AML-193 (cell line): ENCODE data around the gene INPP4B.

Source experiments
- DNase-seq, 2 experiments: peaks; one replicate each; lab custom pipeline; 2025; lab: John Stamatoyannopoulos, UW

INPP4B gene

GRCh38 chr4:142376204-142376603, 469.9 kb downstream of the INPP4B start:
- no peak for DNase-seq

- no peak for DNase-seq
Observed at GRCh38 chr4:142373610-142374009, 472.5 kb downstream of the INPP4B start.

GRCh38 chr4:142372530-142373260, 473.4 kb downstream of the INPP4B start:
- no peak for DNase-seq

- no peak for DNase-seq
Observed at GRCh38 chr4:142369141-142369540, 477.0 kb downstream of the INPP4B start.

- peak; percentile 23 to 38 for DNase-seq
Observed at GRCh38 chr4:142367418-142368180, 478.5 kb downstream of the INPP4B start.

GRCh38 chr4:142366769-142367181, 479.3 kb downstream of the INPP4B start:
- DNase-seq = no peak

- no peak for DNase-seq
Observed at GRCh38 chr4:142365391-142365790, 480.7 kb downstream of the INPP4B start.

- DNase-seq = no peak
Observed at GRCh38 chr4:142363686-142364085, 482.4 kb downstream of the INPP4B start.

GRCh38 chr4:142361981-142362380, 484.1 kb downstream of the INPP4B start:
- DNase-seq = no peak

- no peak for DNase-seq
Observed at GRCh38 chr4:142360657-142361056, 485.4 kb downstream of the INPP4B start.

GRCh38 chr4:142358656-142359055, 487.4 kb downstream of the INPP4B start:
- DNase-seq = no peak

GRCh38 chr4:142356801-142357200, 489.3 kb downstream of the INPP4B start:
- no peak for DNase-seq

GRCh38 chr4:142356118-142356759, 489.9 kb downstream of the INPP4B start:
- no peak for DNase-seq

- DNase-seq = no peak
Observed at GRCh38 chr4:142355421-142355930, 490.6 kb downstream of the INPP4B start.

- DNase-seq = peak in 1 of 2 experiments; percentile 27
Observed at GRCh38 chr4:142354794-142355420, 491.2 kb downstream of the INPP4B start.

- DNase-seq = no peak
Observed at GRCh38 chr4:142354041-142354440, 492.1 kb downstream of the INPP4B start.

GRCh38 chr4:142353149-142353738, 492.9 kb downstream of the INPP4B start:
- DNase-seq = peak; percentile 39 to 42

- no peak for DNase-seq
Observed at GRCh38 chr4:142352712-142353111, 493.4 kb downstream of the INPP4B start.

- DNase-seq = no peak
Observed at GRCh38 chr4:142351958-142352357, 494.1 kb downstream of the INPP4B start.

- no peak for DNase-seq
Observed at GRCh38 chr4:142350871-142351270, 495.2 kb downstream of the INPP4B start.

- no peak for DNase-seq
Observed at GRCh38 chr4:142348613-142349021, 497.5 kb downstream of the INPP4B start.

- DNase-seq = no peak
Observed at GRCh38 chr4:142347241-142347640, 498.9 kb downstream of the INPP4B start.
